Adrenal gland (tissue), 12 donors: ENCODE results near the gene PTPN3. TPM values are rescaled to one million over a fixed set of nuclear protein-coding genes. Genes with fewer than 3 reads are reported as not detected.

Experiments used
- DNase-seq, 7 donors: peaks; one replicate each; pipeline ENCODE4 v3.0.0-alpha.2; 2019 to 2020
- H3K27ac ChIP-seq, 5 donors: fragments of 200-600 bp; sonication (generic) in 4 of 5; 1 replicate in 3 of 5; 2 replicates in 2 of 5; pipeline versions ENCODE4 v1.5.1 to v1.8.0; 2016 to 2020; ENCODE audit warnings: mild to moderate bottlenecking in 1 of 5
- H3K27me3 ChIP-seq: fragments of 200-600 bp; 2 replicates; pipeline ENCODE4 v1.8.0; 2021
- H3K36me3 ChIP-seq, 2 donors: fragments of 200-600 bp; replicated peaks in 1 of 2; 1 replicate in 1 of 2; 2 replicates in 1 of 2; pipeline versions ENCODE4 v1.5.1 to v1.8.0; 2018 to 2022
- H3K4me1 ChIP-seq, 2 donors: fragments of 200-600 bp; replicated peaks in 1 of 2; 1 replicate in 1 of 2; 2 replicates in 1 of 2; pipeline versions ENCODE4 v1.5.1 to v1.8.0; 2018 to 2021
- H3K4me3 ChIP-seq, 4 donors: fragments of 200-600 bp; sonication (generic) in 3 of 4; one replicate each; pipeline ENCODE4 v1.5.1; 2016 to 2018
- H3K9me3 ChIP-seq, 3 donors: fragments of 200-600 bp; sonication (generic) in 1 of 3; replicated peaks in 1 of 3; 1 replicate in 2 of 3; 2 replicates in 1 of 3; pipeline versions ENCODE4 v1.5.1 to v1.8.0; 2016 to 2021
- POLR2A ChIP-seq, 2 donors: fragments of 450-650 bp; IDR thresholded peaks; one replicate each; pipeline ENCODE4 v1.6.1; 2017; ENCODE audit warnings: antibody characterized with exemption in 2 of 2, mild to moderate bottlenecking in 2 of 2, moderate library complexity in 1 of 2
- WGBS, 4 donors: extraction: QIAGEN DNeasy Blood & Tissue Kit in 2 of 4; methylation state at CpG; one replicate each; pipeline versions ENCODE4 v1.1.5 to v1.1.7; 2013 to 2017; 5-methylcytosine and 5-hydroxymethylcytosine counted together
- intact Hi-C, 2 donors: fragments of 100-400 bp; cut with DNase I; formaldehyde crosslinking; loops; one replicate each; pipeline versions ENCODE4 v1.14.1 to v1.15.0; 2022 to 2023
- polyA plus RNA-seq, 3 donors: library from polyadenylated mRNA; stranded (reverse); fragments of 200-250 nt in 2 of 3; fragments of 350-450 nt in 1 of 3; fragmentation: Illumina TruSeq in 1 of 3; extraction: RNeasy Lipid Tissue Mini Kit (QIAGEN cat#74804) in 1 of 3; gene quantifications; one replicate each; pipeline ENCODE4 v1.2.3, GENCODE V29; 2013 to 2014
- total RNA-seq, 9 donors: library from RNA; depleted of rRNA in 4 of 9; stranded (reverse); fragments of >200 nt in 4 of 9; fragments of 120-200 nt in 1 of 9; fragmentation: NEBNext Ultra II Directional in 1 of 9; extraction: Animal tissue kit (Norgen Biotek cat#: 25700) in 1 of 9; gene quantifications; one replicate each; pipeline versions ENCODE4 v1.1.0 to v1.2.4, GENCODE V29; 2013 to 2023
- TF ChIP-seq, protein P1 (sequence below), 6 experiments: fragments of 450-650 bp in 4 of 6; fragments of 200-600 bp in 2 of 6; sonication (generic) in 1 of 6; IDR thresholded peaks; 1 replicate in 5 of 6; 2 replicates in 1 of 6; pipeline versions ENCODE4 v1.5.1 to v1.8.0; 2016 to 2021; ENCODE audit warnings: antibody characterized with exemption in 6 of 6, mild to moderate bottlenecking in 2 of 6, moderate library complexity in 1 of 6
- donor health status: healthy with polysubstance abuse.
- donor health status: Bipolar disorder and iron deficiency.
- donor health status: DM: yes; HTN: yes; CAD: no.
- donor health status: DM: no; HTN: no; CAD: no.
- donor health status: DM: no; HTN: no; CAD: no.
- donor health status: DM: yes; HTN: yes; CAD: no.

Gene PTPN3
- total and polyA plus RNA-seq, 12 donors = 1.6 to 6.1 (median 3.0) TPM

DNA sequence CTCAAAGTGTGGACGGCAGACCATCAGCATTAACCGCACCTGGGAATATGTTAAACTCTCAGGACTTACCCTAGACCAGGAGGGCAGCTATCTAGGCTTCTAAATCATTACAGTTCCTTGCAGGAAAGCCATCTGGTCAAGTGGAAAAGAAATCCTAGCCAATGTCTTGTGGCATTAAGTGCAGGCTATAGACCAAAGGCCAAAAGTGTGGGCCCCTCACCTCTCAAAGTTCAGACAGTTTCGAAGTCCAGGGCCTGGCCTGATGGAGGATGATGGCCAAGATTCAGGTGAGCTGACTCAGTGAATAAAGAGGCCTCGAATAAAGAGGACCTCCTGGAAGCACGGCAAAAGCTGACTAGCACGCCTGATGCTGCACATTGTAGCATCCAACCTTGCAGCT, 24.0 kb upstream of the PTPN3 start:
- Histone ChIP-seq H3K27me3 (no peaks in the 10 kb centered on the region), H3K4me3 (no peak overlapping the region), H3K27ac (no peak overlapping the region), H3K4me1 (no peaks in the 10 kb centered on the region), H3K9me3 (no peaks in the 10 kb centered on the region), H3K36me3 (no peaks in the 10 kb centered on the region)
- intact Hi-C loops = no loop called here
- no peak for TF ChIP-seq POLR2A (IDR thresholded peaks at IDR 0.05)
- TF ChIP-seq, protein P1, sequence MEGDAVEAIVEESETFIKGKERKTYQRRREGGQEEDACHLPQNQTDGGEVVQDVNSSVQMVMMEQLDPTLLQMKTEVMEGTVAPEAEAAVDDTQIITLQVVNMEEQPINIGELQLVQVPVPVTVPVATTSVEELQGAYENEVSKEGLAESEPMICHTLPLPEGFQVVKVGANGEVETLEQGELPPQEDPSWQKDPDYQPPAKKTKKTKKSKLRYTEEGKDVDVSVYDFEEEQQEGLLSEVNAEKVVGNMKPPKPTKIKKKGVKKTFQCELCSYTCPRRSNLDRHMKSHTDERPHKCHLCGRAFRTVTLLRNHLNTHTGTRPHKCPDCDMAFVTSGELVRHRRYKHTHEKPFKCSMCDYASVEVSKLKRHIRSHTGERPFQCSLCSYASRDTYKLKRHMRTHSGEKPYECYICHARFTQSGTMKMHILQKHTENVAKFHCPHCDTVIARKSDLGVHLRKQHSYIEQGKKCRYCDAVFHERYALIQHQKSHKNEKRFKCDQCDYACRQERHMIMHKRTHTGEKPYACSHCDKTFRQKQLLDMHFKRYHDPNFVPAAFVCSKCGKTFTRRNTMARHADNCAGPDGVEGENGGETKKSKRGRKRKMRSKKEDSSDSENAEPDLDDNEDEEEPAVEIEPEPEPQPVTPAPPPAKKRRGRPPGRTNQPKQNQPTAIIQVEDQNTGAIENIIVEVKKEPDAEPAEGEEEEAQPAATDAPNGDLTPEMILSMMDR (IDR thresholded peaks at IDR 0.05) = no peak
- 79 to 83% (median 81%) methylated on average over 6 of the region's 6 CpGs for WGBS, 4 donors
- no peak for DNase-seq

DNA sequence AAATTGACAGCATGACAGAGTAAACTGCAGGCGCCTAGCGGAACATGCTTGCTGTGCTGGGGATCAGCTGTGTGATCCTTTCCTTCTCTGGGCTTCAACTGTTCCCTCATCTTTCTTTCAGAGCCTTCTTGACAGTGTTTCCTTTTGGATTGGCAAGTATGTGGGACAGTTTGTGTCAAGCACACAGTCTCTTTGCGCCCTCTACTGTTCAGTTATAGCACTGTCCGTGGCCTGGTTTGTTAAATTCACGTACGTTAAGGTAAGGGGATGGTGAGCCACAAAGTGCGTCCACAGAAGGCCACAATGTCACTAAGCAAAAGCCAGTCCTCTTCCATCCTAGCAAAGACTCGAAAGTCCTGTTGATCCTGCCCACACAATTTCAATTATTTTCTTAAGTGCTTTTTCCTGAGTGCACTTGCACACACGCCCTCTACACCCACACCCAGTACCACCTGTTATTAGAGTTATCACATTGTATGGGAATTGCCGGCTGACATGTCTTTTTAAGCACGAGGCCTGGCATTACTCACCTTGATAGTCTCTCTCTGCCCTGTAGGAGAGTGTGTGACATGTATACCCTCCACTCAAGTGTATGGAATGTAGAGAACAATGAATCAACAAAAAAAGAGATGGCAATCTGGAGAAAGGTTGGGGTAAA, 22.5 kb upstream of the PTPN3 start:
- Histone ChIP-seq H3K9me3 (no peaks in the 10 kb centered on the region), H3K27ac (no peak overlapping the region), H3K4me3 (no peak overlapping the region), H3K27me3 (no peaks in the 10 kb centered on the region), H3K36me3 (no peaks in the 10 kb centered on the region), H3K4me1 (no peaks in the 10 kb centered on the region)
- TF ChIP-seq, protein P1 (IDR thresholded peaks at IDR 0.05) = peak; percentile 83 to 91 (median 89)
- TF ChIP-seq POLR2A (IDR thresholded peaks at IDR 0.05) = no peak
- peak; percentile 52 to 91 (median 72) for DNase-seq
- intact Hi-C loops = no loop called here
- 17 to 20% (median 19%) methylated on average over 11 of the region's 11 CpGs for WGBS, 4 donors

DNA sequence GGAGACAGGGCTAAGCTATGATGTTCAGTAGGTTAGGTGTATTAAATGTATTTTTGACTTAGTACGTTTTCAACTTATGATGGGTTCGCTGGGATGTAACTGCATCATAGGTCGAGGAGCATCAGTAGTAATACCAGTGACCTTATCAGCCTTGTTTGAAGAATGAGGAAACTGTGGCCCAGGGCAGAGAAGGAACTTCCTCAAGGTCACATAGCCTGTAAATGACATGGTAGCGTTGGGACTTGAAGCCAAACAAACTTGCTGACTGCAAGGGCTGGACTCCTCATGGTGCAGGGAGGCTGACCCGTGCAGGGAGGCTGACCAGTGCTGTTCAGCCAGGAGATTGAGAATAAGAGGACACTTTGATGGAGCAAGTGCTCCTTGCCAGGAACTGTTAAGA, 21.3 kb upstream of the PTPN3 start:
- Histone ChIP-seq H3K27me3 (no peaks in the 10 kb centered on the region), H3K27ac (no peak overlapping the region), H3K9me3 (no peaks in the 10 kb centered on the region), H3K36me3 (no peaks in the 10 kb centered on the region), H3K4me1 (no peaks in the 10 kb centered on the region), H3K4me3 (no peak overlapping the region)
- TF ChIP-seq, protein P1 (IDR thresholded peaks at IDR 0.05) = no peak
- no peak for TF ChIP-seq POLR2A (IDR thresholded peaks at IDR 0.05)
- DNase-seq = no peak
- intact Hi-C loops = loop anchor here in 1 of 2 donors (5.0 kb wide), 1 partner anchor 72 kb away; no protein-coding TSS in a partner anchor
- WGBS, 4 donors = 55 to 70% (median 60%) methylated on average over 5 of the region's 5 CpGs

DNA sequence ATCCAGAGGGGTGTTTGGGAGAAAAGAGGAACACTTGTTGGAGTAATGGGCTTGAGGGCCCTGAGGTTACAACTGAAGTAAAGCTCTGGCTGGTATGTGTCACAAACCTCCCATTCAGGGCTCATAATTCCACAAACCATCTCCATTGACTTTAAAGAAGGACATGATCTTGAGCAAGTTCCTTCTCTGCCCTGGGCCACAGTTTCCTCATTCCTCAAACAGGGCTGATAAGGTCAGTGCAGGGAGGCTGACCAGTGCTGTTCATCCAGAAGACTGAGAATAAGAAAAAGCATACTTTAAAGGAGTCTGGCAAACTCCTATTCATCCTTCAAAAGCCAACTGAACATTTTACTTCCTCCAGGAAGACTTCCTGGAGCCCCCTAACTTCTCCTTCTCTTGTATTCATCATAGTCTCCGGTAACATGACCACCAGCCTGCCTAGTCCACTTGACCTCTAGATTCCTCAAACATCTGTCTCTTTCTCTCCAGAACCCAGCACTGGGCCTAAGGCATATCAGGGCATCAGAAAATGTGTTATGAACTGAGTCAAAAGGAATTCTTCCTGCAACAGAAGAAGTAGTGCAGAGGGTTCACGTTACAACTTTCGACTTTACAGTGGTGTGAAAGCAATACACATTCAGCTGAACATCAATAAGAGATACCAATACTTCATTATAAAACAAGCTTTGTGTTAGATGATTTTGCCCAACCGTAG, 20.7 kb upstream of the PTPN3 start:
- Histone ChIP-seq H3K4me1 (no peaks in the 10 kb centered on the region), H3K9me3 (no peaks in the 10 kb centered on the region), H3K4me3 (no peak overlapping the region), H3K36me3 (no peaks in the 10 kb centered on the region), H3K27me3 (no peaks in the 10 kb centered on the region), H3K27ac (no peak overlapping the region)
- no peak for DNase-seq
- no peak for TF ChIP-seq POLR2A (IDR thresholded peaks at IDR 0.05)
- TF ChIP-seq, protein P1 (IDR thresholded peaks at IDR 0.05) = no peak
- intact Hi-C loops = loop anchor here in 1 of 2 donors (5.0 kb wide), 1 partner anchor 71 kb away; no protein-coding TSS in a partner anchor
- 88 to 92% (median 90%) methylated on average over 4 of the region's 4 CpGs for WGBS, 4 donors
